Neural cell (in vitro differentiated cells): ENCODE measurements around the gene PNKD. TPM values are rescaled to one million over a fixed set of nuclear protein-coding genes. Genes with fewer than 3 reads are reported as not detected.

ENCODE experiments used
- H2AFZ ChIP-seq: fragments of 200-600, 300-800 bp; sonication (generic), shearing (Covaris generic); 2 replicates; pipeline ENCODE4 v1.6.0; 2014; ENCODE audit warnings: low read depth, mild to moderate bottlenecking, antibody characterized with exemption, low read length, moderate library complexity
- H3F3A ChIP-seq: fragments of 200-600 bp; shearing (Covaris generic); 2 replicates; pipeline ENCODE4 v1.6.1; 2016; ENCODE audit warnings: mild to moderate bottlenecking, moderate library complexity, mixed read lengths, antibody characterized with exemption, low read length; ENCODE audit not compliant: insufficient read depth, poor library complexity, severe bottlenecking
- H3K27ac ChIP-seq: fragments of 200-600, 300-800 bp; sonication (generic), shearing (Covaris generic); 2 replicates; pipeline ENCODE4 v1.5.1; 2014; ENCODE audit warnings: mild to moderate bottlenecking, low read length, moderate library complexity
- H3K27me3 ChIP-seq: fragments of 300-800, 200-600 bp; sonication (generic), shearing (Covaris generic); 2 replicates; pipeline ENCODE4 v1.6.0; 2014; ENCODE audit warnings: mild to moderate bottlenecking, low read depth, low read length, moderate library complexity; ENCODE audit not compliant: insufficient read depth
- H3K36me3 ChIP-seq: fragments of 300-800, 200-600 bp; sonication (generic), shearing (Covaris generic); 2 replicates; pipeline ENCODE4 v1.5.1; 2014; ENCODE audit warnings: mild to moderate bottlenecking, antibody characterized with exemption, low read length, moderate library complexity; ENCODE audit not compliant: insufficient read depth
- H3K4me2 ChIP-seq: fragments of 300-800, 200-600 bp; sonication (generic), shearing (Covaris generic); 2 replicates; pipeline ENCODE4 v1.6.0; 2014; ENCODE audit warnings: mild to moderate bottlenecking, low read length
- H3K4me3 ChIP-seq: fragments of 300-800, 200-600 bp; sonication (generic), shearing (Covaris generic); 2 replicates; pipeline ENCODE4 v1.5.1; 2014; ENCODE audit warnings: mild to moderate bottlenecking, low read length, moderate library complexity
- H3K79me2 ChIP-seq: fragments of 200-600 bp; shearing (Covaris generic); replicated peaks from 2 replicates; pipeline ENCODE4 v1.6.0; 2014; ENCODE audit warnings: mild to moderate bottlenecking, low read length, moderate library complexity; ENCODE audit not compliant: insufficient read depth
- H3K9ac ChIP-seq: fragments of 300-800, 200-600 bp; sonication (generic), shearing (Covaris generic); 2 replicates; pipeline ENCODE4 v1.6.1; 2016; ENCODE audit warnings: mild to moderate bottlenecking, low read length, mixed read lengths
- H3K9me2 ChIP-seq: fragments of 200-600 bp; shearing (Covaris generic); 2 replicates; pipeline ENCODE4 v1.6.1; 2016; ENCODE audit warnings: mild to moderate bottlenecking, low read length, mixed read lengths; ENCODE audit not compliant: insufficient read depth
- H3K9me3 ChIP-seq: fragments of 200-600, 300-800 bp; sonication (generic), shearing (Covaris generic); 2 replicates; pipeline ENCODE4 v1.6.1; 2016; ENCODE audit warnings: mild to moderate bottlenecking, mixed run types, low read length, moderate library complexity, mixed read lengths
- H4K20me1 ChIP-seq: fragments of 200-600 bp; shearing (Covaris generic); 2 replicates; pipeline ENCODE4 v1.6.1; 2016; ENCODE audit warnings: mild to moderate bottlenecking, mixed run types; ENCODE audit not compliant: insufficient read depth
- EP300 ChIP-seq: fragments of 450-650 bp; conservative IDR thresholded peaks from 2 replicates; pipeline ENCODE4 v1.6.1; 2014; ENCODE audit warnings: antibody characterized with exemption, mild to moderate bottlenecking, moderate library complexity; ENCODE audit not compliant: poor library complexity, severe bottlenecking
- EZH2 ChIP-seq: fragments of 200-600, 300-800 bp; shearing (Covaris generic), sonication (generic); IDR thresholded peaks from 2 replicates; pipeline ENCODE4 v1.6.1; 2014; ENCODE audit warnings: antibody characterized with exemption, low read length, borderline replicate concordance, mild to moderate bottlenecking; ENCODE audit not compliant: insufficient read depth, poor library complexity, severe bottlenecking
- MXI1 ChIP-seq: fragments of 450-650 bp; conservative IDR thresholded peaks from 2 replicates; pipeline ENCODE4 v1.6.1; 2014; ENCODE audit warnings: antibody characterized with exemption, mild to moderate bottlenecking; ENCODE audit not compliant: poor library complexity, severe bottlenecking
- POLR2AphosphoS5 ChIP-seq: IDR thresholded peaks from 2 replicates; pipeline ENCODE4 v1.6.1; 2012
- RAD21 ChIP-seq: fragments of 450-650 bp; conservative IDR thresholded peaks from 2 replicates; pipeline ENCODE4 v1.6.1; 2014; ENCODE audit warnings: antibody characterized with exemption, mild to moderate bottlenecking, moderate library complexity
- SMC3 ChIP-seq: fragments of 450-650 bp; conservative IDR thresholded peaks from 2 replicates; pipeline ENCODE4 v1.6.1; 2014; ENCODE audit warnings: antibody characterized with exemption, mild to moderate bottlenecking, moderate library complexity; ENCODE audit not compliant: poor library complexity
- TAF1 ChIP-seq: IDR thresholded peaks from 2 replicates; pipeline ENCODE4 v1.6.1; 2012; ENCODE audit warnings: low read depth
- polyA plus RNA-seq: library from polyadenylated mRNA; depleted of rRNA; stranded (reverse); fragments of >200 nt; gene quantifications from 2 replicates; pipeline ENCODE4 v1.2.3, GENCODE V29; 2014
- TF ChIP-seq, protein P1 (sequence below): fragments of 450-650 bp; IDR thresholded peaks from 2 replicates; pipeline ENCODE4 v1.5.1; 2014; ENCODE audit warnings: antibody characterized with exemption, mild to moderate bottlenecking, moderate library complexity; ENCODE audit not compliant: poor library complexity, severe bottlenecking
- TF ChIP-seq, protein P2 (sequence below): IDR thresholded peaks from 2 replicates; pipeline ENCODE4 v1.6.1; 2012; ENCODE audit warnings: borderline replicate concordance

Gene PNKD
- polyA plus RNA-seq, 1 donor from 2014 or later = 59.7 TPM

DNA sequence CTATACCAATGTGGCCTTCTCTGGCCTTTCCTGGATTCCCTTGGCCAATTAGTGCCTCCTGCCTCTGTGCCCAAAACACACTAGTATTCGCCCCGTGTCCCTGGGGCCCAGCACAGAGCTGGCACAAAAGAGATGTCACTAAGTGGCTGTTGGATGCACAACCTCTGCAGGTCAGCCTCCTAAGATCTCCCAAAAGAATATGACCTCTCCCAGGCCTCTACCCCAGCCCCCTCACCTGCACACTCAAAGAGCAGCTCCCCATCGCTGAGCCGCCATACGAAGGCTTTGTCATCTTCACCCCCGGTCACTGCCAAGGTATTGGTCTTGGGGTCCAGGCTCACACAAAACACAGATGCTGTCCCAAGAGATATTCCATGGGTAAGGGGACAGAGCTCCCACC lies 3.1 kb upstream of the PNKD start:
- H3K36me3 ChIP-seq = no peaks in the 10 kb centered on the region
- H3K27me3 ChIP-seq = no peaks in the 10 kb centered on the region
- TF ChIP-seq POLR2AphosphoS5 (no peak), EZH2 (no peak), TAF1 (no peak), SMC3 (no peak), RAD21 (no peak)
- TF ChIP-seq, protein P1, sequence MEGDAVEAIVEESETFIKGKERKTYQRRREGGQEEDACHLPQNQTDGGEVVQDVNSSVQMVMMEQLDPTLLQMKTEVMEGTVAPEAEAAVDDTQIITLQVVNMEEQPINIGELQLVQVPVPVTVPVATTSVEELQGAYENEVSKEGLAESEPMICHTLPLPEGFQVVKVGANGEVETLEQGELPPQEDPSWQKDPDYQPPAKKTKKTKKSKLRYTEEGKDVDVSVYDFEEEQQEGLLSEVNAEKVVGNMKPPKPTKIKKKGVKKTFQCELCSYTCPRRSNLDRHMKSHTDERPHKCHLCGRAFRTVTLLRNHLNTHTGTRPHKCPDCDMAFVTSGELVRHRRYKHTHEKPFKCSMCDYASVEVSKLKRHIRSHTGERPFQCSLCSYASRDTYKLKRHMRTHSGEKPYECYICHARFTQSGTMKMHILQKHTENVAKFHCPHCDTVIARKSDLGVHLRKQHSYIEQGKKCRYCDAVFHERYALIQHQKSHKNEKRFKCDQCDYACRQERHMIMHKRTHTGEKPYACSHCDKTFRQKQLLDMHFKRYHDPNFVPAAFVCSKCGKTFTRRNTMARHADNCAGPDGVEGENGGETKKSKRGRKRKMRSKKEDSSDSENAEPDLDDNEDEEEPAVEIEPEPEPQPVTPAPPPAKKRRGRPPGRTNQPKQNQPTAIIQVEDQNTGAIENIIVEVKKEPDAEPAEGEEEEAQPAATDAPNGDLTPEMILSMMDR = no peak
- TF ChIP-seq, protein P2, sequence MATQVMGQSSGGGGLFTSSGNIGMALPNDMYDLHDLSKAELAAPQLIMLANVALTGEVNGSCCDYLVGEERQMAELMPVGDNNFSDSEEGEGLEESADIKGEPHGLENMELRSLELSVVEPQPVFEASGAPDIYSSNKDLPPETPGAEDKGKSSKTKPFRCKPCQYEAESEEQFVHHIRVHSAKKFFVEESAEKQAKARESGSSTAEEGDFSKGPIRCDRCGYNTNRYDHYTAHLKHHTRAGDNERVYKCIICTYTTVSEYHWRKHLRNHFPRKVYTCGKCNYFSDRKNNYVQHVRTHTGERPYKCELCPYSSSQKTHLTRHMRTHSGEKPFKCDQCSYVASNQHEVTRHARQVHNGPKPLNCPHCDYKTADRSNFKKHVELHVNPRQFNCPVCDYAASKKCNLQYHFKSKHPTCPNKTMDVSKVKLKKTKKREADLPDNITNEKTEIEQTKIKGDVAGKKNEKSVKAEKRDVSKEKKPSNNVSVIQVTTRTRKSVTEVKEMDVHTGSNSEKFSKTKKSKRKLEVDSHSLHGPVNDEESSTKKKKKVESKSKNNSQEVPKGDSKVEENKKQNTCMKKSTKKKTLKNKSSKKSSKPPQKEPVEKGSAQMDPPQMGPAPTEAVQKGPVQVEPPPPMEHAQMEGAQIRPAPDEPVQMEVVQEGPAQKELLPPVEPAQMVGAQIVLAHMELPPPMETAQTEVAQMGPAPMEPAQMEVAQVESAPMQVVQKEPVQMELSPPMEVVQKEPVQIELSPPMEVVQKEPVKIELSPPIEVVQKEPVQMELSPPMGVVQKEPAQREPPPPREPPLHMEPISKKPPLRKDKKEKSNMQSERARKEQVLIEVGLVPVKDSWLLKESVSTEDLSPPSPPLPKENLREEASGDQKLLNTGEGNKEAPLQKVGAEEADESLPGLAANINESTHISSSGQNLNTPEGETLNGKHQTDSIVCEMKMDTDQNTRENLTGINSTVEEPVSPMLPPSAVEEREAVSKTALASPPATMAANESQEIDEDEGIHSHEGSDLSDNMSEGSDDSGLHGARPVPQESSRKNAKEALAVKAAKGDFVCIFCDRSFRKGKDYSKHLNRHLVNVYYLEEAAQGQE = no peak
- no peak overlapping the region for H3K9ac ChIP-seq
- H3K4me2 ChIP-seq = no peak overlapping the region
- H3K9me2 ChIP-seq = no peaks in the 10 kb centered on the region
- H3K9me3 ChIP-seq = no peaks in the 10 kb centered on the region
- no peak overlapping the region for H2AFZ ChIP-seq
- no peaks in the 10 kb centered on the region for H4K20me1 ChIP-seq
- H3K27ac ChIP-seq = no peak overlapping the region
- no peaks in the 10 kb centered on the region for H3F3A ChIP-seq
- H3K4me3 ChIP-seq = no peak overlapping the region
- H3K79me2 ChIP-seq = peaks cover 9% of the 10 kb centered on the region

DNA sequence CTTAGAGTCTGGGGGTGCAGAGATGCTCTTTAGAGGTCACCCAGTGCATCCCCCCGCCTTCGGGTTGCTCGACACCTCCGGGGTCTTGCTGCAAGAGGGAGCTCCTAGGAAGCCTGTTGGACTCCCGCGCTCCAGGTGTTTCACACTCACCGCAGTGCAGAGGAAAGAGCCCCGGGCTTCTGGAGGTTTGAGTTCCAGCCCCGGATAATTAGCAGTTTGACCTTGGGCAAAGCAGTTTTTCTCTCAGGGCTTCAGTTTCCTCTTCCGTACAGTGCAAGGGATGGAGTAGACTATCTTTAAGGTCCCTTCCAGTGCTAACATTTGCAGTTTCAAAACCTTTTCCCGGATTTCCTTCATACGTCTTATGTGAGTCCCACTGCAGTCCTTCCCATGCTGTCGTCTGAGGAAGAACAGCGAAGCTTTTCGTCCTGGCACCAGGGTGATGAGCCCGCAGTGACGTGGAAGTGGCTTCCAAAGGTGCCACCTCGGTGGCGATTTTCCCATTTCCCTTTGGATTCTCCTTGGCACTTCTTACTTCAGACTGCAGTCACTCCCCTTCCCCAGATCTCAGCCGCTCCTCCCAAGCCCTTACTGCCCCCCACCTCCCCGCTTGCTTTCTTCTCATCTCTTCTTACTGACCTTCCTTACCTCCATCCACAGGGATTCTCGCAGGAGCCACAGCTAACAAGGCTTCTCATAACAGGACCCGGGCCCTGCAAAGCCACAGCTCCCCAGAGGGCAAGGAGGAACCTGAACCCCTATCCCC lies 585 bp downstream of the PNKD start:
- H3K9ac ChIP-seq = peak overlapping the region; percentile 70
- no peaks in the 10 kb centered on the region for H3K36me3 ChIP-seq
- H3K9me2 ChIP-seq = no peaks in the 10 kb centered on the region
- peaks cover 9% of the 10 kb centered on the region for H3K79me2 ChIP-seq
- H4K20me1 ChIP-seq = no peaks in the 10 kb centered on the region
- TF ChIP-seq, protein P1 = no peak
- TF ChIP-seq RAD21 (no peak), EZH2 (no peak), TAF1 (no peak), SMC3 (no peak), POLR2AphosphoS5 (no peak), MXI1 (no peak), EP300 (no peak)
- TF ChIP-seq, protein P2 = no peak
- H3K4me3 ChIP-seq = peak overlapping the region; percentile 78
- peak overlapping the region; percentile 59 for H2AFZ ChIP-seq
- H3F3A ChIP-seq = no peaks in the 10 kb centered on the region
- H3K27ac ChIP-seq = peak overlapping the region; percentile 31
- no peaks in the 10 kb centered on the region for H3K9me3 ChIP-seq
- H3K4me2 ChIP-seq = peak overlapping the region; percentile 54
- H3K27me3 ChIP-seq = no peaks in the 10 kb centered on the region
